Smooth muscle cell (in vitro differentiated cells): Measurements from ENCODE around the gene COASY. TPM values are rescaled to one million over a fixed set of nuclear protein-coding genes. Genes with fewer than 3 reads are reported as not detected.

ENCODE experiments used
- DNase-seq: peaks from one replicate; lab custom pipeline; 2025; ENCODE audit not compliant: unreplicated experiment; lab: John Stamatoyannopoulos, UW
- H2AFZ ChIP-seq: fragments of 200-600 bp; sonication (generic); 2 replicates; pipeline ENCODE4 v1.6.0; 2016; ENCODE audit warnings: antibody characterized with exemption, low read depth, mild to moderate bottlenecking
- H3F3A ChIP-seq: fragments of 200-600 bp; sonication (generic); 2 replicates; pipeline ENCODE4 v1.6.0; 2017; ENCODE audit warnings: antibody characterized with exemption, low read depth
- H3K27ac ChIP-seq: fragments of 200-600 bp; sonication (generic); 2 replicates; pipeline ENCODE4 v1.5.1; 2016; ENCODE audit warnings: low read depth, mild to moderate bottlenecking
- H3K27me3 ChIP-seq: fragments of 200-600 bp; sonication (generic); 2 replicates; pipeline ENCODE4 v1.6.1; 2016; ENCODE audit warnings: low read depth, mild to moderate bottlenecking
- H3K36me3 ChIP-seq: fragments of 200-600 bp; sonication (generic); 2 replicates; pipeline ENCODE4 v1.5.1; 2016; ENCODE audit warnings: low read depth
- H3K4me1 ChIP-seq: fragments of 200-600 bp; sonication (generic); 2 replicates; pipeline ENCODE4 v1.5.1; 2016; ENCODE audit warnings: low read depth
- H3K4me2 ChIP-seq: fragments of 200-600 bp; sonication (generic); 2 replicates; pipeline ENCODE4 v1.6.0; 2016; ENCODE audit warnings: mild to moderate bottlenecking
- H3K4me3 ChIP-seq: fragments of 200-600 bp; sonication (generic); 2 replicates; pipeline ENCODE4 v1.5.1; 2016; ENCODE audit warnings: mild to moderate bottlenecking
- H3K79me2 ChIP-seq: fragments of 200-600 bp; sonication (generic); 2 replicates; pipeline ENCODE4 v1.6.0; 2016; ENCODE audit warnings: low read depth, mild to moderate bottlenecking
- H3K9ac ChIP-seq: fragments of 200-600 bp; sonication (generic); 2 replicates; pipeline ENCODE4 v1.6.0; 2016; ENCODE audit warnings: low read depth
- H3K9me3 ChIP-seq: fragments of 200-600 bp; sonication (generic); replicated peaks from 2 replicates; pipeline ENCODE4 v1.5.1; 2016; ENCODE audit warnings: low read depth
- H4K20me1 ChIP-seq: fragments of 200-600 bp; sonication (generic); 2 replicates; pipeline ENCODE4 v1.6.0; 2016; ENCODE audit warnings: low read depth
- CTCF ChIP-seq: fragments of 200-600 bp; sonication (generic); IDR thresholded peaks from 2 replicates; pipeline ENCODE4 v1.5.1; 2017; ENCODE audit warnings: borderline replicate concordance, mild to moderate bottlenecking, antibody characterized with exemption; ENCODE audit not compliant: insufficient read depth, poor library complexity, severe bottlenecking
- WGBS: methylation state at CpG from one replicate; pipeline ENCODE4 v1.1.7; 2016; ENCODE audit warnings: low lambda C conversion rate; 5-methylcytosine and 5-hydroxymethylcytosine counted together
- polyA plus RNA-seq: library from polyadenylated mRNA; unstranded; fragments of >200 nt; fragmentation: Nextera tagmentation; extraction: Ambion mirVana; gene quantifications from 2 replicates; pipeline ENCODE4 v1.2.1, GENCODE V29; 2016
- total RNA-seq: library from RNA; depleted of rRNA; stranded (reverse); fragments of >200 nt; gene quantifications from 2 replicates; pipeline ENCODE4 v1.2.3, GENCODE V29; 2014

Gene COASY
- total and polyA plus RNA-seq, 2 experiments from 2014 or later, result 23.2 to 68.2 TPM

DNA sequence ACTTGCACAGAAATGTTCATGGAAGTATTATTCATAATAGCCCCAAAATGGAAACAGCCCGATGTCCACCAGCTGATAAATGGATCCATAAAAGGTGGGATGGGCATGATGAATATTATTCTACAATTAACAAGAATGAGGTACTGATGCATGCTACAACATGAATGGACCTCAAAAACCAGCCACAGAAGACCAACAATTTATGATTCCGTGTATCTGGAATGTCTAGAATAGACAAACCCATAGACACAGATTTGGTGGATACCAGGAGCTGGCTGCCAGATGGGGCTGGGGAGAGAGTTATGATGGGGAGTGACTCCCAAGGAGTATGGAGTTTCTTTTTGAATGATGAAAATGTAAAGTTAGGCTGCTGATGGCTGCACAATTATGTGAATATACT is 36.7 kb upstream of the COASY start:
- H3K9me3 ChIP-seq, result no peaks in the 10 kb centered on the region
- TF ChIP-seq CTCF, result no peak
- 49% methylated on average over 2 of the region's 2 CpGs for WGBS
- H3K9ac ChIP-seq, result no peak overlapping the region
- H3K79me2 ChIP-seq, result no peaks in the 10 kb centered on the region
- no peaks in the 10 kb centered on the region for H3K27me3 ChIP-seq
- peaks cover 17% of the 10 kb centered on the region for H3K4me1 ChIP-seq
- DNase-seq, result no peak
- no peak overlapping the region for H3K4me2 ChIP-seq
- H2AFZ ChIP-seq, result no peak overlapping the region
- H3K36me3 ChIP-seq, result no peaks in the 10 kb centered on the region
- H4K20me1 ChIP-seq, result no peaks in the 10 kb centered on the region
- peak overlapping the region; percentile 7 for H3K27ac ChIP-seq
- peaks cover 6% of the 10 kb centered on the region for H3F3A ChIP-seq
- no peak overlapping the region for H3K4me3 ChIP-seq

- no peak for DNase-seq
- Histone ChIP-seq H2AFZ (no peak overlapping the region), H3K79me2 (no peaks in the 10 kb centered on the region), H3K4me2 (no peak overlapping the region), H3K27me3 (no peaks in the 10 kb centered on the region), H4K20me1 (no peaks in the 10 kb centered on the region), H3F3A (peaks cover 9% of the 10 kb centered on the region), H3K4me3 (no peak overlapping the region), H3K36me3 (no peaks in the 10 kb centered on the region), H3K4me1 (peaks cover 9% of the 10 kb centered on the region), H3K9me3 (no peaks in the 10 kb centered on the region), H3K9ac (no peak overlapping the region), H3K27ac (no peak overlapping the region)
- no peak for TF ChIP-seq CTCF
- 95% methylated on average over 6 of the region's 6 CpGs for WGBS
Observed at GRCh38 chr17:42526031-42526444, 35.9 kb upstream of the COASY start.

GRCh38 chr17:42527932-42528331 is 34.0 kb upstream of the COASY start:
- H3K27me3 ChIP-seq, result no peaks in the 10 kb centered on the region
- no peaks in the 10 kb centered on the region for H4K20me1 ChIP-seq
- no peak overlapping the region for H3K27ac ChIP-seq
- 93% methylated on average over 6 of the region's 6 CpGs for WGBS
- H3K4me1 ChIP-seq, result no peaks in the 10 kb centered on the region
- no peaks in the 10 kb centered on the region for H3K79me2 ChIP-seq
- H3K9me3 ChIP-seq, result no peaks in the 10 kb centered on the region
- H3K4me2 ChIP-seq, result no peak overlapping the region
- no peak overlapping the region for H3K4me3 ChIP-seq
- no peak overlapping the region for H2AFZ ChIP-seq
- H3K9ac ChIP-seq, result no peak overlapping the region
- DNase-seq, result no peak
- no peak for TF ChIP-seq CTCF
- no peaks in the 10 kb centered on the region for H3K36me3 ChIP-seq
- peaks cover 17% of the 10 kb centered on the region for H3F3A ChIP-seq

DNA sequence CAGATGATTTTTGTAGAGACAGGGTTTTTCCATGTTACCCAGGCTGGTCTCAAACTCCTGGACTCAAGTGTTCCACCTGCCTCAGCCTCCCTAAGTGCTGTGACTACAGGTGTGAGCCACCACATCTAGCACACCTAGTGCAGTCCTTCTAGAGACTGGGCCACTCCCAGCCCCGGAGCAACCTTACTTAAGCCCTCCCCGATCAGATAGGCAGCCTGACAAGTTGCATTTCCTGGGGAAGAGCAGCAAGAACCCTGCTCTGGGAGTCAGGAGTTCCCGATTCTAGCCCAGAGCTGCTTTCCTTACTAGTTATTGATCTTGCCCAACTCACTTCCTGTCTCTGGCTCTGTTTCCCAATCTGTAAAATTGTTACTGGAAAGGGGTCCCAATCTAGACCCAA is 32.9 kb upstream of the COASY start:
- no peaks in the 10 kb centered on the region for H3K79me2 ChIP-seq
- no peak overlapping the region for H3K4me2 ChIP-seq
- no peaks in the 10 kb centered on the region for H3K27me3 ChIP-seq
- H3K9me3 ChIP-seq, result no peaks in the 10 kb centered on the region
- H3K4me1 ChIP-seq, result no peaks in the 10 kb centered on the region
- H3K9ac ChIP-seq, result no peak overlapping the region
- 87% methylated on average over 3 of the region's 3 CpGs for WGBS
- peaks cover 17% of the 10 kb centered on the region for H3F3A ChIP-seq
- TF ChIP-seq CTCF, result no peak
- DNase-seq, result no peak
- H3K27ac ChIP-seq, result no peak overlapping the region
- no peak overlapping the region for H2AFZ ChIP-seq
- no peak overlapping the region for H3K4me3 ChIP-seq
- H3K36me3 ChIP-seq, result no peaks in the 10 kb centered on the region
- H4K20me1 ChIP-seq, result no peaks in the 10 kb centered on the region
